Spleen (tissue), 7 donors: Measurements from ENCODE around the gene ARHGAP10.

Experiments
- CTCF ChIP-seq, 11 experiments: fragments of 200-600 bp in 7 of 11; fragments of 450-650 bp in 4 of 11; sonication (generic) in 4 of 11; IDR thresholded peaks in 8 of 11; conservative IDR thresholded peaks in 3 of 11; 1 replicate in 7 of 11; 2 replicates in 4 of 11; pipeline versions ENCODE4 v1.4.0 to v1.8.0; 2016 to 2021; ENCODE audit warnings: antibody characterized with exemption in 11 of 11, inconsistent platforms in 4 of 11, mild to moderate bottlenecking in 1 of 11
- POLR2A ChIP-seq, 3 donors: fragments of 450-650 bp; IDR thresholded peaks; one replicate each; pipeline ENCODE4 v1.5.1; 2017; ENCODE audit warnings: antibody characterized with exemption in 3 of 3, mild to moderate bottlenecking in 1 of 3
- POLR2AphosphoS5 ChIP-seq, 3 donors: sonication (generic); formaldehyde crosslinking; IDR thresholded peaks; one replicate each; pipeline ENCODE4 v1.5.1; 2017; ENCODE audit warnings: antibody characterized with exemption in 3 of 3
- donor health status: DM: no; HTN: no; CAD: no; lungs with moderate emphysema.
- donor health status: DM: no; HTN: no; CAD: no.
- donor health status: DM: no; HTN: no; CAD: no.

- TF ChIP-seq CTCF (IDR thresholded peaks at IDR 0.05 in 8 of 11, conservative IDR thresholded peaks at IDR 0.05 in 3 of 11), result no peak
- TF ChIP-seq POLR2AphosphoS5 (IDR thresholded peaks at IDR 0.05), result no peak
- no peak for TF ChIP-seq POLR2A (IDR thresholded peaks at IDR 0.05)
Measured at GRCh38 chr4:148034813-148035212, 302.9 kb downstream of the ARHGAP10 start.
